Endothelial cell of umbilical vein (primary cell): ENCODE data around the gene SPOPL. TPM values are rescaled to one million over a fixed set of nuclear protein-coding genes. Genes with fewer than 3 reads are reported as not detected.

ENCODE experiments used
- BruUV-seq: library from RNA; stranded (reverse); fragments of 400-500 nt; replicated peaks from 2 replicates; lab custom pipeline; 2021; lab: Mats Ljungman, UMichigan
- CTCF ChIA-PET: fragments of 300-600, 350-600 bp; sonication (Branson Sonifier 250); formaldehyde crosslinking; loops from one replicate; lab custom pipeline; 2021; ENCODE audit warnings: antibody characterized with exemption, inconsistent platforms; lab: Charles Lee
- POLR2A ChIA-PET: fragments of 300-600, 350-600 bp; sonication (Branson Sonifier 250); formaldehyde crosslinking; loops from one replicate; lab custom pipeline; 2021; ENCODE audit warnings: antibody characterized with exemption, inconsistent platforms; lab: Charles Lee
- DNase-seq: peaks from one replicate; pipeline ENCODE4 v3.0.0-alpha.2; 2011; ENCODE audit warnings: low read depth, low spot score
- FAIRE-seq: peaks from 2 replicates; lab custom pipeline; 2011; peaks lifted over from hg19 to GRCh38; lab: Jason Lieb, UNC
- H2AFZ ChIP-seq: 2 replicates; pipeline ENCODE4 v1.6.0; 2012; ENCODE audit warnings: low read depth, low read length, control low read depth, inconsistent platforms
- H3K27ac ChIP-seq: 2 replicates; pipeline ENCODE4 v1.5.1; 2011; ENCODE audit warnings: low read depth, mild to moderate bottlenecking, control low read depth, low read length, moderate library complexity; ENCODE audit not compliant: insufficient read depth
- H3K27me3 ChIP-seq, 2 experiments: 2 replicates each; pipeline versions ENCODE4 v1.6.0 to v1.6.1; 2011; ENCODE audit warnings: low read length in 2 of 2, mixed read lengths in 1 of 2; ENCODE audit not compliant: control insufficient read depth in 2 of 2, insufficient read depth in 2 of 2
- H3K36me3 ChIP-seq, 2 experiments: 2 replicates in 1 of 2; 3 replicates in 1 of 2; pipeline ENCODE4 v1.5.1; 2011; ENCODE audit warnings: low read length in 2 of 2, mild to moderate bottlenecking in 1 of 2, moderate library complexity in 1 of 2; ENCODE audit not compliant: control insufficient read depth in 2 of 2, insufficient read depth in 2 of 2; ENCODE audit errors: extremely low read depth in 1 of 2
- H3K4me1 ChIP-seq: 3 replicates; pipeline ENCODE4 v1.5.1; 2011; ENCODE audit warnings: mild to moderate bottlenecking, low read length; ENCODE audit not compliant: control insufficient read depth, insufficient read depth; ENCODE audit errors: extremely low read depth
- H3K4me2 ChIP-seq: 2 replicates; pipeline ENCODE4 v1.6.1; 2011; ENCODE audit warnings: low read length, control low read depth, mixed read lengths; ENCODE audit not compliant: insufficient read depth
- H3K4me3 ChIP-seq, 3 experiments: fragments of 200-600 bp in 1 of 3; sonication (generic), shearing (Covaris generic) in 1 of 3; replicated peaks in 1 of 3; 2 replicates each; pipeline ENCODE4 v1.5.1; 2011 to 2016; ENCODE audit warnings: control low read depth in 3 of 3, low read length in 3 of 3, mild to moderate bottlenecking in 2 of 3, inconsistent platforms in 1 of 3, low read depth in 1 of 3, moderate library complexity in 1 of 3; ENCODE audit not compliant: insufficient read depth in 1 of 3
- H3K79me2 ChIP-seq: 2 replicates; pipeline ENCODE4 v1.6.0; 2012; ENCODE audit warnings: low read length, inconsistent platforms; ENCODE audit not compliant: control insufficient read depth, insufficient read depth
- H3K9ac ChIP-seq: replicated peaks from 2 replicates; pipeline ENCODE3; 2011; ENCODE audit warnings: low read length, control low read depth; ENCODE audit not compliant: insufficient read depth; ENCODE audit errors: extremely low read depth
- H3K9me1 ChIP-seq: replicated peaks from 3 replicates; pipeline ENCODE4 v1.6.0; 2011; ENCODE audit warnings: mild to moderate bottlenecking, low read length; ENCODE audit not compliant: control insufficient read depth, insufficient read depth; ENCODE audit errors: extremely low read depth
- H3K9me3 ChIP-seq: replicated peaks from 2 replicates; pipeline ENCODE4 v1.5.1; 2012; ENCODE audit warnings: low read length, inconsistent platforms; ENCODE audit not compliant: control insufficient read depth, insufficient read depth
- H4K20me1 ChIP-seq: replicated peaks from 2 replicates; pipeline ENCODE3; 2011; ENCODE audit warnings: mild to moderate bottlenecking, low read length; ENCODE audit not compliant: control insufficient read depth, insufficient read depth; ENCODE audit errors: extremely low read depth
- CTCF ChIP-seq, 2 donors: IDR thresholded peaks; 1 replicate in 1 of 2; 2 replicates in 1 of 2; pipeline ENCODE4 v1.5.1; 2011; ENCODE audit warnings: low read length in 2 of 2, mild to moderate bottlenecking in 2 of 2, moderate library complexity in 2 of 2, control low read depth in 1 of 2, inconsistent platforms in 1 of 2, low read depth in 1 of 2; ENCODE audit not compliant: insufficient read depth in 1 of 2; ENCODE audit errors: extremely low read depth in 1 of 2
- EZH2 ChIP-seq: IDR thresholded peaks from 2 replicates; pipeline ENCODE4 v1.6.1; 2012; ENCODE audit warnings: borderline replicate concordance, low read depth, mild to moderate bottlenecking, moderate library complexity, low read length, inconsistent platforms; ENCODE audit not compliant: severe bottlenecking
- FOS ChIP-seq: IDR thresholded peaks from 2 replicates; pipeline ENCODE4 v1.6.1; 2011; ENCODE audit warnings: mild to moderate bottlenecking, low read length, moderate library complexity, borderline replicate concordance; ENCODE audit not compliant: insufficient read depth
- GATA2 ChIP-seq: IDR thresholded peaks from 2 replicates; pipeline ENCODE4 v1.7.0; 2011; ENCODE audit warnings: low read depth, mild to moderate bottlenecking, moderate library complexity, mixed read lengths, low read length; ENCODE audit not compliant: insufficient read length, insufficient read depth
- JUN ChIP-seq: IDR thresholded peaks from 2 replicates; pipeline ENCODE4 v1.6.1; 2011; ENCODE audit warnings: borderline replicate concordance, low read depth; ENCODE audit not compliant: insufficient read length, insufficient read depth
- MAX ChIP-seq: IDR thresholded peaks from 2 replicates; pipeline ENCODE4 v1.6.1; 2011; ENCODE audit not compliant: insufficient read depth, insufficient read length
- MYC ChIP-seq: IDR thresholded peaks from one replicate; pipeline ENCODE4 v1.6.1; 2011; ENCODE audit warnings: mild to moderate bottlenecking, low read depth, low read length
- POLR2A ChIP-seq: IDR thresholded peaks from 2 replicates; pipeline ENCODE4 v1.6.1; 2012; ENCODE audit warnings: low read depth, mild to moderate bottlenecking, control low read depth, low read length
- POLR2AphosphoS5 ChIP-seq: IDR thresholded peaks from 2 replicates; pipeline ENCODE4 v1.6.1; 2012; ENCODE audit warnings: low read depth, mild to moderate bottlenecking, control low read depth, low read length, moderate library complexity; ENCODE audit not compliant: insufficient read depth
- dilution Hi-C: fragments of 300-500 bp; cut with MboI; formaldehyde crosslinking; loops from one replicate; pipeline ENCODE4 v1.15.0; 2019; ENCODE audit warnings: low sequenced_read_pairs; ENCODE audit not compliant: extremely low pct_ligation_motif_present
- intact Hi-C: fragments of 100-400 bp; cut with micrococcal nuclease; formaldehyde crosslinking; loops from one replicate; pipeline ENCODE4 v1.10.0; 2022
- polyA plus RNA-seq, 4 experiments: library from polyadenylated mRNA; depleted of rRNA in 3 of 4; stranded (reverse) in 3 of 4; unstranded in 1 of 4; fragments of >200 nt; gene quantifications; 2 replicates each; pipeline versions ENCODE4 v1.2.1 to v1.2.3, GENCODE V29; 2011 to 2012; ENCODE audit warnings: missing spikeins in 1 of 4
- total RNA-seq: library from RNA; stranded (reverse); gene quantifications from 2 replicates; pipeline ENCODE4 v1.2.3, GENCODE V29; 2021

SPOPL gene
- total and polyA plus RNA-seq, 2 donors (not counting 3 experiments of a cell fraction or from before 2014, with no cell fraction given) = 3.1 to 17.4 TPM

GRCh38 chr2:138536740-138537139, 35.2 kb downstream of the SPOPL start:
- FAIRE-seq (no peak), DNase-seq (no peak)
- POLR2A ChIA-PET = no interaction called here
- H3K4me2 ChIP-seq = no peak overlapping the region
- no peaks in the 10 kb centered on the region for H3K4me1 ChIP-seq
- CTCF ChIA-PET = no interaction called here
- H3K27me3 ChIP-seq = no peaks in the 10 kb centered on the region
- H3K9ac ChIP-seq = no peak overlapping the region
- H3K9me1 ChIP-seq = no peaks in the 10 kb centered on the region
- H3K4me3 ChIP-seq = no peak overlapping the region
- BruUV-seq = no TSS peak
- no peak overlapping the region for H2AFZ ChIP-seq
- H4K20me1 ChIP-seq = peaks cover 3% of the 10 kb centered on the region
- dilution Hi-C loops (no loop called here), intact Hi-C loops (no loop called here)
- H3K36me3 ChIP-seq = no peaks in the 10 kb centered on the region
- H3K9me3 ChIP-seq = no peaks in the 10 kb centered on the region
- no peak overlapping the region for H3K27ac ChIP-seq
- H3K79me2 ChIP-seq = peaks cover 20% of the 10 kb centered on the region
- TF ChIP-seq POLR2AphosphoS5 = no peak
- TF ChIP-seq GATA2 = no peak
- no peak for TF ChIP-seq EZH2
- no peak for TF ChIP-seq CTCF (IDR thresholded peaks at IDR 0.05; ENCODE audit: extremely low read depth in 1 of 2, insufficient read depth in 1 of 2, low read depth in 1 of 2, low read length in 2 of 2)
- no peak for TF ChIP-seq MYC
- no peak for TF ChIP-seq FOS
- TF ChIP-seq JUN = no peak
- no peak for TF ChIP-seq MAX
- TF ChIP-seq POLR2A = no peak
